HEK293 (cell line): ENCODE measurements around the gene TBC1D16.

Experiments
- CTCF ChIA-PET: fragments of 350-600 bp; formaldehyde crosslinking; extraction: SDS; loops from one replicate; lab custom pipeline; 2021; ENCODE audit warnings: antibody characterized with exemption; lab: Yijun Ruan, JAX
- POLR2A ChIA-PET: fragments of 300-600 bp; formaldehyde crosslinking; extraction: SDS; loops from one replicate; lab custom pipeline; 2020; ENCODE audit warnings: antibody characterized with exemption, inconsistent platforms; lab: Yijun Ruan, JAX
- H3K27ac ChIP-seq: fragments of 200-500 bp; sonication (Bioruptor generic); 2 replicates; pipeline ENCODE4 v1.5.1; 2014; ENCODE audit warnings: low read depth, low read length, control low read depth, inconsistent platforms; ENCODE audit errors: extremely low read depth
- H3K36me3 ChIP-seq, 2 experiments: fragments of 200-500 bp in 1 of 2; sonication (Bioruptor generic) in 1 of 2; 1 replicate in 1 of 2; 2 replicates in 1 of 2; pipeline ENCODE4 v1.5.1; 2014 to 2017; ENCODE audit warnings: inconsistent platforms in 2 of 2, low read length in 2 of 2; ENCODE audit not compliant: control insufficient read depth in 2 of 2, insufficient read depth in 1 of 2
- H3K4me1 ChIP-seq: fragments of 200-500 bp; sonication (Bioruptor generic); 2 replicates; pipeline ENCODE4 v1.5.1; 2014; ENCODE audit warnings: mild to moderate bottlenecking, low read length, inconsistent platforms; ENCODE audit not compliant: control insufficient read depth, insufficient read depth
- H3K4me3 ChIP-seq: 2 replicates; pipeline ENCODE4 v1.5.1; 2011; ENCODE audit warnings: low read depth, mild to moderate bottlenecking, control low read depth, low read length, moderate library complexity
- H3K9me3 ChIP-seq: fragments of 200-500 bp; sonication (Bioruptor generic); 2 replicates; pipeline ENCODE4 v1.5.1; 2014; ENCODE audit warnings: low read depth, low read length, inconsistent platforms; ENCODE audit not compliant: control insufficient read depth, insufficient read depth
- BCL11B ChIP-seq: fragments of 450-650 bp; formaldehyde crosslinking; IDR thresholded peaks from 2 replicates; pipeline ENCODE4 v1.5.1; 2016; ENCODE audit warnings: low read depth, missing biosample characterization, missing genetic modification characterization
- GLIS1 ChIP-seq: fragments of 450-650 bp; formaldehyde crosslinking; IDR thresholded peaks from 2 replicates; pipeline ENCODE4 v1.5.1; 2016; ENCODE audit warnings: missing biosample characterization, missing genetic modification characterization
- GLIS2 ChIP-seq: fragments of 450-650 bp; formaldehyde crosslinking; IDR thresholded peaks from 2 replicates; pipeline ENCODE4 v1.5.1; 2016; ENCODE audit warnings: missing biosample characterization, missing genetic modification characterization
- KLF1 ChIP-seq: fragments of 450-650 bp; formaldehyde crosslinking; IDR thresholded peaks from 2 replicates; pipeline ENCODE4 v1.5.1; 2016; ENCODE audit warnings: missing biosample characterization, missing genetic modification characterization
- KLF7 ChIP-seq: fragments of 450-650 bp; formaldehyde crosslinking; IDR thresholded peaks from 2 replicates; pipeline ENCODE4 v1.5.1; 2016; ENCODE audit warnings: missing biosample characterization, missing genetic modification characterization, borderline replicate concordance
- PRDM1 ChIP-seq: fragments of 450-650 bp; formaldehyde crosslinking; IDR thresholded peaks from 2 replicates; pipeline ENCODE4; 2016; ENCODE audit warnings: missing biosample characterization, missing genetic modification characterization
- REST ChIP-seq: fragments of 450-650 bp; formaldehyde crosslinking; IDR thresholded peaks from 2 replicates; pipeline ENCODE4 v1.5.1; 2016; ENCODE audit warnings: missing biosample characterization, missing genetic modification characterization
- SP3 ChIP-seq: fragments of 450-650 bp; formaldehyde crosslinking; IDR thresholded peaks from 2 replicates; pipeline ENCODE4 v1.5.1; 2016; ENCODE audit warnings: missing biosample characterization, missing genetic modification characterization
- ZFP69B ChIP-seq: fragments of 450-650 bp; formaldehyde crosslinking; IDR thresholded peaks from 2 replicates; pipeline ENCODE4 v1.5.1; 2016; ENCODE audit warnings: missing biosample characterization, missing genetic modification characterization
- ZIC2 ChIP-seq: fragments of 450-650 bp; formaldehyde crosslinking; IDR thresholded peaks from 2 replicates; pipeline ENCODE4 v1.5.1; 2016; ENCODE audit warnings: missing biosample characterization, missing genetic modification characterization
- ZNF174 ChIP-seq: fragments of 450-650 bp; formaldehyde crosslinking; IDR thresholded peaks from 2 replicates; pipeline ENCODE4 v1.5.0; 2017; ENCODE audit warnings: missing biosample characterization, mild to moderate bottlenecking, missing genetic modification characterization
- ZNF416 ChIP-seq: fragments of 450-650 bp; formaldehyde crosslinking; IDR thresholded peaks from 2 replicates; pipeline ENCODE4 v1.5.1; 2016; ENCODE audit warnings: missing biosample characterization, missing genetic modification characterization
- ZNF423 ChIP-seq: fragments of 450-650 bp; formaldehyde crosslinking; IDR thresholded peaks from 2 replicates; pipeline ENCODE4 v1.5.1; 2016; ENCODE audit warnings: missing biosample characterization, missing genetic modification characterization
- ZNF501 ChIP-seq: fragments of 450-650 bp; formaldehyde crosslinking; IDR thresholded peaks from 2 replicates; pipeline ENCODE4 v1.5.1; 2016; ENCODE audit warnings: missing biosample characterization, missing genetic modification characterization
- ZNF560 ChIP-seq: fragments of 450-650 bp; formaldehyde crosslinking; IDR thresholded peaks from 2 replicates; pipeline ENCODE4 v1.5.1; 2017; ENCODE audit warnings: missing biosample characterization, missing genetic modification characterization, borderline replicate concordance
- ZNF623 ChIP-seq: fragments of 450-650 bp; formaldehyde crosslinking; IDR thresholded peaks from 2 replicates; pipeline ENCODE4 v1.5.1; 2016; ENCODE audit warnings: missing biosample characterization, missing genetic modification characterization
- ZNF624 ChIP-seq: fragments of 450-650 bp; formaldehyde crosslinking; IDR thresholded peaks from 2 replicates; pipeline ENCODE4 v1.5.1; 2017; ENCODE audit warnings: missing biosample characterization, missing genetic modification characterization
- ZNF670 ChIP-seq: fragments of 450-650 bp; formaldehyde crosslinking; IDR thresholded peaks from 2 replicates; pipeline ENCODE4 v1.5.1; 2016; ENCODE audit warnings: missing biosample characterization, missing genetic modification characterization, low read depth
- ZNF768 ChIP-seq: fragments of 450-650 bp; formaldehyde crosslinking; IDR thresholded peaks from 2 replicates; pipeline ENCODE4 v1.5.1; 2018; ENCODE audit warnings: missing biosample characterization, mild to moderate bottlenecking, missing genetic modification characterization
- ZNF830 ChIP-seq: fragments of 450-650 bp; IDR thresholded peaks from 2 replicates; pipeline ENCODE4 v1.5.0; 2018; ENCODE audit warnings: missing biosample characterization, missing genetic modification characterization, low read depth, mild to moderate bottlenecking, moderate library complexity
- ZNF837 ChIP-seq: fragments of 450-650 bp; formaldehyde crosslinking; IDR thresholded peaks from 2 replicates; pipeline ENCODE4 v1.5.1; 2016; ENCODE audit warnings: missing biosample characterization, missing genetic modification characterization

The TBC1D16 gene

GRCh38 chr17:79954281-79955166 lies 81.1 kb downstream of the TBC1D16 start:
- Histone ChIP-seq H3K27ac (no peak overlapping the region), H3K4me1 (no peaks in the 10 kb centered on the region; the same call in 1 of the 2 replicates), H3K9me3 (no peaks in the 10 kb centered on the region), H3K36me3 (peaks cover 0 to 9% of the 10 kb centered on the region in 2 experiments; a peak in 1 of 3 replicates), H3K4me3 (no peak overlapping the region)
- CTCF ChIA-PET = interaction anchor here (0.5 to 7.1 kb wide), 6 partner anchors 17 to 210 kb away, joined by 3 to 43 read pairs (median 4); no protein-coding TSS in a partner anchor
- TF ChIP-seq GLIS1 (peak; percentile 19; the same call in 1 of the 2 replicates), ZNF423 (tag by site-specific recombination) (peak; percentile 23; the same call in 1 of the 2 replicates), ZNF416 (tag by site-specific recombination) (no peak), ZNF560 (tag by site-specific recombination) (no peak), ZIC2 (tag by site-specific recombination) (peak; percentile 61; the same call in 1 of the 2 replicates), ZNF501 (no peak), GLIS2 (tag by site-specific recombination) (peak; percentile 27; the same call in 1 of the 2 replicates)
- POLR2A ChIA-PET = no interaction called here

GRCh38 chr17:79953335-79953734 lies 82.3 kb downstream of the TBC1D16 start:
- Histone ChIP-seq H3K4me3 (no peak overlapping the region), H3K36me3 (peaks cover 0 to 21% of the 10 kb centered on the region in 2 experiments; a peak in 1 of 3 replicates), H3K4me1 (no peaks in the 10 kb centered on the region; the same call in 1 of the 2 replicates), H3K9me3 (no peaks in the 10 kb centered on the region), H3K27ac (no peak overlapping the region)
- ChIA-PET POLR2A (no interaction called here), CTCF (interaction anchor here (0.6 to 7.1 kb wide), 4 partner anchors 18 to 212 kb away, joined by 4 to 43 read pairs (median 4); no protein-coding TSS in a partner anchor)
- TF ChIP-seq ZNF837 = no peak
- peak; percentile 92 for TF ChIP-seq ZNF768

- Histone ChIP-seq H3K27ac (no peak overlapping the region), H3K4me1 (no peaks in the 10 kb centered on the region; the same call in 1 of the 2 replicates), H3K36me3 (peaks cover 0 to 22% of the 10 kb centered on the region in 2 experiments; a peak in 1 of 3 replicates), H3K4me3 (no peak overlapping the region), H3K9me3 (no peaks in the 10 kb centered on the region)
- POLR2A ChIA-PET = no interaction called here
- CTCF ChIA-PET = interaction anchor here (0.6 to 7.1 kb wide), 3 partner anchors 18 to 212 kb away, joined by 4 to 43 read pairs (median 4); no protein-coding TSS in a partner anchor
- TF ChIP-seq KLF1 (no peak), PRDM1 (tag by site-specific recombination) (no peak), ZNF624 (tag by site-specific recombination) (no peak), ZIC2 (tag by site-specific recombination) (no peak), SP3 (tag by site-specific recombination) (no peak)
Measured at GRCh38 chr17:79952901-79953300, 82.8 kb downstream of the TBC1D16 start.

- Histone ChIP-seq H3K27ac (no peak overlapping the region), H3K9me3 (no peaks in the 10 kb centered on the region), H3K4me1 (no peaks in the 10 kb centered on the region; the same call in 1 of the 2 replicates), H3K36me3 (peaks cover 0 to 27% of the 10 kb centered on the region in 2 experiments; a peak in 1 of 3 replicates)
- TF ChIP-seq KLF7 (no peak), BCL11B (tag by site-specific recombination) (no peak), ZNF623 (tag by site-specific recombination) (no peak), ZNF174 (tag by site-specific recombination) (no peak), REST (tag by site-specific recombination) (no peak), ZNF670 (tag by site-specific recombination) (no peak), ZNF501 (no peak), ZFP69B (no peak), ZNF830 (tag by site-specific recombination) (no peak)
- TF ChIP-seq, all 188 proteins: peak for 0
- H3K4me3 ChIP-seq = no peak overlapping the region
- POLR2A ChIA-PET = no interaction called here
- CTCF ChIA-PET = interaction anchor here (1.4 to 7.1 kb wide), 3 partner anchors 18 to 211 kb away, joined by 4 to 43 read pairs (median 5); no protein-coding TSS in a partner anchor
Measured at GRCh38 chr17:79952265-79952877, 83.3 kb downstream of the TBC1D16 start.
